Testis (tissue), 2 donors: ENCODE measurements around the gene SRP54.

Source experiments
- CTCF ChIP-seq, 3 experiments: fragments of 450-650 bp in 2 of 3; fragments of 200-600 bp in 1 of 3; sonication (generic) in 1 of 3; IDR thresholded peaks; one replicate each; pipeline ENCODE4 v1.5.1; 2016 to 2019; ENCODE audit warnings: antibody characterized with exemption in 3 of 3, mild to moderate bottlenecking in 2 of 3, moderate library complexity in 1 of 3
- POLR2A ChIP-seq: fragments of 450-650 bp; IDR thresholded peaks from one replicate; pipeline ENCODE4 v1.6.1; 2017; ENCODE audit warnings: antibody characterized with exemption, mild to moderate bottlenecking, moderate library complexity

DNA sequence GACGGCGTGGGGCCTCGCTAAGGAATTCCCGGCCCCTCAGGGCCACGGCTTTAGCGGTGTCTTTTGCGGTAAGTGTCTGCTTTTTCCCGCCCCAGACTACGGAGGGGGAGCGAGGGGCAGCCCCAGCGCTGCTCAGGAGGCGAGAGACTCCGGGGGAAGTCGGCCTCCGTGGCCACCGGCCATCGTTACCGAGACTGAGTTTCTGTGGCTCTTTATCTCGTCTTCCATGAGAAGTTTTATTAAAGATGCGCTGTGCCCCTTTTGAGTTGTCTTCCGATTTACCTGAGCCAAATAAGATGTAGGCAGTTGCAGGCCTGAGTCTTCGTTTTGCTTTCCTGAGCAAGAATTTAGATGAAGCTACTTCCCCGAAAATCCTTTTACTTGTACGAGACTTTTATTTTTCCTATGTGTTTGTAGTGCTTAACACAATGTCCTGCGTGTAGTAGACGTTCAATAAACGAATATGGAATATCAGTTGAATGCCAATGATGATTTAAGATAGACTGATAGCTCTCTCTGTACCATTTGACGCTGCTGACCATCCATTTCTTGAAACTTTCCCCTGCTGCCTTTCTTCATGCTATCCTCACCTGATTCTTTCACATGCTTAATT is 462 bp downstream of the SRP54 start:
- TF ChIP-seq CTCF (IDR thresholded peaks at IDR 0.05) (no peak), POLR2A (no peak)
